Neuronal stem cell (in vitro differentiated cells): Measurements from ENCODE around the gene ING5.

Source experiments
- DNase-seq: peaks from one replicate; pipeline ENCODE4 v3.0.0-alpha.2; 2013; ENCODE audit warnings: low spot score
- H2AFZ ChIP-seq: one replicate; pipeline ENCODE4 v1.6.1; 2013; ENCODE audit warnings: mild to moderate bottlenecking, low read length, inconsistent platforms
- H2AK5ac ChIP-seq: 2 replicates; pipeline ENCODE4 v1.6.1; 2013; ENCODE audit warnings: low read depth, mild to moderate bottlenecking, inconsistent platforms, low read length, moderate library complexity, mixed read lengths
- H2BK120ac ChIP-seq: 2 replicates; pipeline ENCODE4 v1.6.1; 2013; ENCODE audit warnings: low read depth, mild to moderate bottlenecking, inconsistent platforms, low read length, moderate library complexity, mixed read lengths
- H2BK12ac ChIP-seq: one replicate; pipeline ENCODE4 v1.6.1; 2013; ENCODE audit warnings: low read length, inconsistent platforms
- H2BK15ac ChIP-seq: 2 replicates; pipeline ENCODE4 v1.6.1; 2013; ENCODE audit warnings: mild to moderate bottlenecking, low read length, inconsistent platforms, mixed read lengths
- H2BK5ac ChIP-seq: one replicate; pipeline ENCODE4 v1.6.1; 2013; ENCODE audit warnings: inconsistent platforms, mild to moderate bottlenecking, low read length, moderate library complexity
- H3K14ac ChIP-seq: one replicate; pipeline ENCODE4 v1.6.1; 2013; ENCODE audit warnings: low read length, inconsistent platforms
- H3K18ac ChIP-seq: 2 replicates; pipeline ENCODE4 v1.6.1; 2013; ENCODE audit warnings: low read length, inconsistent platforms
- H3K23ac ChIP-seq: 2 replicates; pipeline ENCODE4 v1.6.1; 2013; ENCODE audit warnings: low read depth, mild to moderate bottlenecking, mixed read lengths, low read length, inconsistent platforms; ENCODE audit not compliant: poor library complexity
- H3K27ac ChIP-seq: replicated peaks from 3 replicates; pipeline ENCODE4 v1.5.1; 2013; ENCODE audit warnings: low read length, inconsistent platforms
- H3K27me3 ChIP-seq, 3 experiments: 2 replicates each; pipeline ENCODE4 v1.6.1; 2013; ENCODE audit warnings: low read length in 3 of 3, mild to moderate bottlenecking in 2 of 3, inconsistent platforms in 1 of 3, low read depth in 1 of 3, mixed read lengths in 1 of 3, moderate library complexity in 1 of 3; ENCODE audit not compliant: control insufficient read depth in 3 of 3, insufficient read depth in 3 of 3
- H3K36me3 ChIP-seq, 2 donors: replicated peaks in 1 of 2; 2 replicates each; pipeline ENCODE4 v1.6.1; 2013; ENCODE audit warnings: low read length in 2 of 2; ENCODE audit not compliant: control insufficient read depth in 2 of 2, insufficient read depth in 2 of 2
- H3K4ac ChIP-seq: 2 replicates; pipeline ENCODE4 v1.6.1; 2013; ENCODE audit warnings: inconsistent platforms, mild to moderate bottlenecking, low read length, moderate library complexity
- H3K4me1 ChIP-seq, 2 donors: 1 replicate in 1 of 2; 2 replicates in 1 of 2; pipeline ENCODE4 v1.6.1; 2013; ENCODE audit warnings: low read length in 2 of 2, low read depth in 1 of 2; ENCODE audit not compliant: control insufficient read depth in 2 of 2, insufficient read depth in 1 of 2
- H3K4me2 ChIP-seq: one replicate; pipeline ENCODE4 v1.6.1; 2013; ENCODE audit warnings: mild to moderate bottlenecking, low read length, inconsistent platforms; ENCODE audit not compliant: insufficient read depth, poor library complexity, severe bottlenecking
- H3K4me3 ChIP-seq, 2 donors: 2 replicates each; pipeline ENCODE4 v1.5.1; 2013; ENCODE audit warnings: low read length in 2 of 2, mild to moderate bottlenecking in 2 of 2, inconsistent platforms in 1 of 2, moderate library complexity in 1 of 2
- H3K79me1 ChIP-seq: one replicate; pipeline ENCODE4 v1.6.1; 2013; ENCODE audit warnings: low read depth, mild to moderate bottlenecking, inconsistent platforms, low read length, moderate library complexity
- H3K9ac ChIP-seq: one replicate; pipeline ENCODE4 v1.6.1; 2013; ENCODE audit warnings: mild to moderate bottlenecking, low read depth, low read length, inconsistent platforms; ENCODE audit not compliant: poor library complexity
- H3K9me3 ChIP-seq, 2 donors: replicated peaks in 1 of 2; 2 replicates each; pipeline versions ENCODE3 to v1.6.1; 2013; ENCODE audit warnings: low read length in 2 of 2, mild to moderate bottlenecking in 2 of 2, inconsistent platforms in 1 of 2, low read depth in 1 of 2, mixed read lengths in 1 of 2, moderate library complexity in 1 of 2; ENCODE audit not compliant: control insufficient read depth in 2 of 2, insufficient read depth in 1 of 2
- H4K8ac ChIP-seq: one replicate; pipeline ENCODE4 v1.6.1; 2013; ENCODE audit warnings: low read depth, mild to moderate bottlenecking, inconsistent platforms, low read length, moderate library complexity
- H4K91ac ChIP-seq: one replicate; pipeline ENCODE4 v1.6.1; 2013; ENCODE audit warnings: low read length, low read depth, mild to moderate bottlenecking, inconsistent platforms; ENCODE audit not compliant: poor library complexity
- WGBS, 2 donors: extraction: QIAGEN DNeasy Blood & Tissue Kit; methylation state at CpG; one replicate each; pipeline ENCODE4 v1.1.7; 2013; ENCODE audit warnings: missing lambda C conversion rate in 2 of 2, mixed read lengths in 1 of 2; ENCODE audit not compliant: insufficient read length in 2 of 2, insufficient replicate concordance in 1 of 2; ENCODE audit errors: extremely low coverage in 2 of 2; 5-methylcytosine and 5-hydroxymethylcytosine counted together

ING5 gene

DNA sequence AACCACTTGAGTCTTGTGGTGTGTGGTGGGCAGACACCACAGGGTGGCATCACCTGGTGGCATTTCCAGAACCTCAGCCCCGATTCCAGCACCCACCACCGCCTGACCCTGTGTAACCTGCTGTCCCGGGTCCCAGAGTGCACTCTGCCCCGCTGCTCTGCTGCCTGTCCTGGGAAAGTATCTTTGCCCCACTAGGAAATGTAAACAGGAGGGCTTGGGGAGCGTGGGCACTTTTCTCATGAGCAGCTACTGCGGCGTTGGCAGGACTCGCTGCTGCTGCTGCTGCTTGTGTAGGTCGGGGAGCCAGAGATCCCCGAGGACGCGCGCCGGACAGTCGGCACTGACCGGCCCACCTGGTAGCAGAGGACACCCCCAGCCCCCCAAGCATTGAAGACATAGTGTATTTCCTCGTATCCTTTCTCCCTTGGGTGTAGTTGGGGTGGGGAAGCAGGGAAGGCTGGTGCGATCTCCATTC, 28.6 kb upstream of the ING5 start:
- Histone ChIP-seq H2BK5ac (no peak overlapping the region), H3K27me3 (no peaks in the 10 kb centered on the region), H3K4me3 (no peak overlapping the region), H4K91ac (no peak overlapping the region), H2BK15ac (no peak overlapping the region), H3K79me1 (peaks cover 3% of the 10 kb centered on the region), H3K4me2 (no peak overlapping the region), H3K36me3 (peaks cover 49 to 97% of the 10 kb centered on the region in 2 donors), H3K23ac (peak overlapping the region; percentile 73), H3K9me3 (no peaks in the 10 kb centered on the region), H2AK5ac (no peak overlapping the region), H2BK12ac (no peak overlapping the region), H3K18ac (no peak overlapping the region), H3K27ac (no peak overlapping the region), H3K4ac (no peak overlapping the region), H2BK120ac (no peak overlapping the region), H3K9ac (peak overlapping the region; percentile 60), H3K4me1 (no peaks in the 10 kb centered on the region), H3K14ac (no peak overlapping the region), H2AFZ (no peak overlapping the region), H4K8ac (no peak overlapping the region)
- no CpG with 5 or more reads among the region's 18 CpGs for WGBS, 2 donors
- no peak for DNase-seq

DNA sequence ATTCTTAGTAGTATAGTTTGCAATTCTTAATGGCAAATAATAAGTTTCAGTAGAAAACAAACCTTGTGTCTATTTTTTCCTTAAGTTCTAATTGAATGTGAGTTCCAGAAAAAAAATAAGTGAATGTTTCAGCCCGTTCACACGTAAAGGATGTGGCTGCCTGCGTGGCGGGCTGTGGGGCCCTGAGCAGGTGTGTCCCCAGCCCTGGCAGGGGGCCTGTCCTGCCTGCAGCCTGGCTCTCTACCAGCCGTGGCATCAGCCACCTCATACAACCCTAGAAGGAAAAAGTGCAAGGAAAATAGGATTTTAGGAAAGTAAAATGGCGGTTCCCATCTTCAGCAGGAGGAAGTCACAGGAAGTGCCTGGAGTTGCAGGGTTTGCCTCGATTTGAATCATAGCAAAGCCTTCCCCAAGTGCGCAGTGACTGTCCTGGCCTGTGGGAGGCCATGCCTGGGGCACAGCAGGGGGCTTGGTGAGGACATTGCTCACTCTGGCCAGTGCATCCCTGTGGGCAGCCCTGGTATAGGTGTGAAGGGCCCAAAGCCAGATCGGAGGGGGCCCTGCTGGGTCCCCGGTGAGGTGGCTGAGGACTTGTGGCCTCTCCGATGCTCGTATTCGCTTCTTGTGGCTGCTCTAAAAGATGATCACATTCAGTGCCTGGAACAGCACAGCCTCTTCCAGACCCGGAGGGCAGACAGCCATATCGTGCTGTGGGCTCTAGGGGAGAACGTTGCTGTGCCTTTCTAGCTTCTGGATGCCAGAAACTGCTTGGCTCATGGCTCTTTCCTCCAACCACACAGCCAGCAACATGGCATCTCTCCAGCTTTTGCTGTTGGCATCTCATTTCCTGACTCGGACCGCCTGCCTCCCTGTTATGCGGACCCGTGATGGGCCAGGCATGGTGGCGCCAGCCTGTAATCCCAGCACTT, 27.8 kb upstream of the ING5 start:
- WGBS, 2 donors, result no CpG with 5 or more reads among the region's 21 CpGs
- no peak overlapping the region for H3K4me3 ChIP-seq
- H3K27me3 ChIP-seq, result no peaks in the 10 kb centered on the region
- no peak overlapping the region for H3K9ac ChIP-seq
- no peak overlapping the region for H2AFZ ChIP-seq
- no peaks in the 10 kb centered on the region for H3K4me1 ChIP-seq
- H4K8ac ChIP-seq, result no peak overlapping the region
- no peak overlapping the region for H2AK5ac ChIP-seq
- no peak overlapping the region for H2BK120ac ChIP-seq
- H3K9me3 ChIP-seq, result no peaks in the 10 kb centered on the region
- H3K36me3 ChIP-seq, result peaks cover 48 to 97% of the 10 kb centered on the region in 2 donors
- peak overlapping the region; percentile 75 for H3K18ac ChIP-seq
- no peak overlapping the region for H3K4ac ChIP-seq
- H3K23ac ChIP-seq, result peak overlapping the region; percentile 62
- no peak overlapping the region for H3K14ac ChIP-seq
- no peak overlapping the region for H4K91ac ChIP-seq
- H2BK15ac ChIP-seq, result no peak overlapping the region
- no peak for DNase-seq
- no peak overlapping the region for H3K4me2 ChIP-seq
- peaks cover 3% of the 10 kb centered on the region for H3K79me1 ChIP-seq
- H2BK5ac ChIP-seq, result no peak overlapping the region
- H3K27ac ChIP-seq, result no peak overlapping the region
- no peak overlapping the region for H2BK12ac ChIP-seq

DNA sequence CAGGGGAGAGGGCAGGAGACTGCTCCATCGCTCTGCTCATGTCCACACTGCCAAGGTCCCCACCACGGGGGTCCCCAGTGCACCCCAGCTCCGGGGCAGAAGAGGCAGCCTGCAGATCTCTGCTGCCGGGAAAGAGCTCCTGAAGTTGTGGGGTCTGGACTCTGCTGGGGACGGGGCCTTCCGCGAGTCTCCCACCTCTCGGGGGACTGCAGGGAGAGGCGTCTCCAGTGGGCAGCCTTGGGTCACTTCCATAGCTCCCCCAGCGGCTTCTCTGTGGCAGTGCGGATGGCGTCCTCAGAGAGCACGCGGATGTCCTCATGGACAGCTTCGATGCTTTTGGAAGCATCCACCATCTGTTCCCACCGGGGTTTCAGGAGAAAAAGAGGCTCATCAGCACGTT, 26.0 kb upstream of the ING5 start:
- Histone ChIP-seq H2BK5ac (no peak overlapping the region), H3K36me3 (peaks cover 52 to 100% of the 10 kb centered on the region in 2 donors), H3K9me3 (no peaks in the 10 kb centered on the region), H3K79me1 (peaks cover 5% of the 10 kb centered on the region), H3K27me3 (no peaks in the 10 kb centered on the region), H3K14ac (no peak overlapping the region), H3K4me1 (no peaks in the 10 kb centered on the region), H2BK15ac (no peak overlapping the region), H3K4ac (no peak overlapping the region), H3K9ac (no peak overlapping the region), H4K8ac (no peak overlapping the region), H3K27ac (no peak overlapping the region), H2BK12ac (no peak overlapping the region), H2AFZ (no peak overlapping the region), H2BK120ac (no peak overlapping the region), H3K4me3 (no peak overlapping the region), H3K23ac (no peak overlapping the region), H3K4me2 (no peak overlapping the region), H2AK5ac (no peak overlapping the region), H4K91ac (no peak overlapping the region), H3K18ac (no peak overlapping the region)
- WGBS, 2 donors, result no CpG with 5 or more reads among the region's 17 CpGs
- no peak for DNase-seq

DNA sequence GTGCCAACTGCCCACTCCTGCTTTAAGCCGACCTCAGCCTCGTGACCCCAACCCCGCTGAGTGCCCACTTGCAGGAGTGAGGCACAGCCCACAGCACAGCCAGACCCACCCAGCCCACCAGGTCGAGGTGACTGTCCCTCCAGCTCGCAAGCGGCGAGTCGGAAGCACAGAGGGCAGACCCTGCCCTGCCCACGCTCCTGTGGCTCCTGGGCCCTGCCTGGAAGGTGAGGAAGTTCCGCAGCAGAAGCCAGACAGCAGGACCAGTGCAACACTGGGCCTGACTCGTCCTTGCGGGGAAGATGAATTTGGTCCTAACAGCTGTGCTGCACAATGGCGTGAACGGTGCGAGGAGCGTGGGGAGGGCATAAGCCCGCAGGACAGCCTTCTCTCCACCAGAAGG, 25.2 kb upstream of the ING5 start:
- no peaks in the 10 kb centered on the region for H3K4me1 ChIP-seq
- no CpG with 5 or more reads among the region's 17 CpGs for WGBS, 2 donors
- H2BK120ac ChIP-seq, result no peak overlapping the region
- H2AFZ ChIP-seq, result no peak overlapping the region
- H3K9ac ChIP-seq, result no peak overlapping the region
- no peak overlapping the region for H2AK5ac ChIP-seq
- H3K9me3 ChIP-seq, result no peaks in the 10 kb centered on the region
- no peak overlapping the region for H3K4me3 ChIP-seq
- H3K4ac ChIP-seq, result no peak overlapping the region
- DNase-seq, result no peak
- no peak overlapping the region for H2BK12ac ChIP-seq
- peak overlapping the region; percentile 29 for H3K23ac ChIP-seq
- H2BK15ac ChIP-seq, result no peak overlapping the region
- H3K4me2 ChIP-seq, result no peak overlapping the region
- H2BK5ac ChIP-seq, result no peak overlapping the region
- H4K8ac ChIP-seq, result no peak overlapping the region
- peaks cover 51 to 100% of the 10 kb centered on the region in 2 donors for H3K36me3 ChIP-seq
- no peak overlapping the region for H3K14ac ChIP-seq
- peaks cover 2% of the 10 kb centered on the region for H3K79me1 ChIP-seq
- H3K18ac ChIP-seq, result no peak overlapping the region
- no peak overlapping the region for H3K27ac ChIP-seq
- H3K27me3 ChIP-seq, result no peaks in the 10 kb centered on the region
- H4K91ac ChIP-seq, result no peak overlapping the region
